NCI-H69 (cell line): ENCODE measurements around the gene MLH3.
A peak's percentile ranks its signal among the peaks of the same experiment; 100 is the strongest.

ENCODE experiments used
- DNase-seq: peaks from one replicate; lab custom pipeline; 2025; lab: John Stamatoyannopoulos, UW

The MLH3 gene

GRCh38 chr14:74984236-74985027 is 66.8 kb downstream of the MLH3 start:
- no peak for DNase-seq

- no peak for DNase-seq
These were observed 67.9 kb downstream of the MLH3 start for GRCh38 chr14:74983343-74983742.

GRCh38 chr14:74982661-74983060 is 68.6 kb downstream of the MLH3 start:
- DNase-seq, result no peak

- DNase-seq, result no peak
These were observed 69.4 kb downstream of the MLH3 start for GRCh38 chr14:74981833-74982232.

- no peak for DNase-seq
These were observed 69.8 kb downstream of the MLH3 start for GRCh38 chr14:74981462-74981782.

- peak; percentile 95 for DNase-seq
These were observed 70.4 kb downstream of the MLH3 start for GRCh38 chr14:74980731-74981461.

GRCh38 chr14:74980398-74980730 is 70.9 kb downstream of the MLH3 start:
- DNase-seq, result peak; percentile 81

- peak; percentile 92 for DNase-seq
These were observed 71.5 kb downstream of the MLH3 start for GRCh38 chr14:74979442-74980397.

- peak; percentile 73 for DNase-seq
These were observed 72.2 kb downstream of the MLH3 start for GRCh38 chr14:74979029-74979428.

GRCh38 chr14:74978416-74978947 is 72.8 kb downstream of the MLH3 start:
- DNase-seq, result peak; percentile 79

- no peak for DNase-seq
These were observed 73.3 kb downstream of the MLH3 start for GRCh38 chr14:74977901-74978385.

- DNase-seq, result no peak
These were observed 73.9 kb downstream of the MLH3 start for GRCh38 chr14:74977164-74977900.

GRCh38 chr14:74976264-74977113 is 74.8 kb downstream of the MLH3 start:
- DNase-seq, result no peak

- peak; percentile 26 for DNase-seq
These were observed 76.0 kb downstream of the MLH3 start for GRCh38 chr14:74975059-74975810.

GRCh38 chr14:74974364-74975058 is 76.8 kb downstream of the MLH3 start:
- DNase-seq, result peak; percentile 53

GRCh38 chr14:74973905-74974363 is 77.3 kb downstream of the MLH3 start:
- DNase-seq, result peak; percentile 22

- DNase-seq, result peak; percentile 70
These were observed 78.1 kb downstream of the MLH3 start for GRCh38 chr14:74973003-74973653.

- no peak for DNase-seq
These were observed 82.5 kb downstream of the MLH3 start for GRCh38 chr14:74968811-74969210.
